GM12874 (cell line): Measurements from ENCODE around the gene CRIM1.

Source experiments
- TF ChIP-seq, protein P1 (sequence below): IDR thresholded peaks from 2 replicates; pipeline ENCODE4 v1.5.1; 2011; ENCODE audit warnings: low read depth, mild to moderate bottlenecking, control low read depth, low read length, moderate library complexity; ENCODE audit not compliant: insufficient read depth

The CRIM1 gene

DNA sequence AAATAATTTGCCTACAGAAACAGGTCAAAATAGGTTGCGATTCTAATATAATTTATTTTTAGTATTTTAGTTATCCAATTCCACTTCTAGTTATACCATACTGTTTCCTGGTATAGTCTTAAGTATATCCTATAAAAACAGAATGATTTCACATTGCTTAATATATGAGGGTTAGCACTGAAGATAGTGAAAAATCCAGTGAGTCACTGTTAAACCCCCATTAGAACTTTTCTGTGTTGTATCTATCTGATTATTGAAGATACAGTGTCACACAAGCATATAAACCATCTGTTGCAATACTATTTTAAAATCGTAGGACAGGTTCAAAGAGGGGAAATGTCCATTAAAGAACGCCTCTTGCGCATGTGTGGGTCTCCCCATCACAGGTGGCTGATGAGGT is 132.4 kb downstream of the CRIM1 start:
- TF ChIP-seq, protein P1, sequence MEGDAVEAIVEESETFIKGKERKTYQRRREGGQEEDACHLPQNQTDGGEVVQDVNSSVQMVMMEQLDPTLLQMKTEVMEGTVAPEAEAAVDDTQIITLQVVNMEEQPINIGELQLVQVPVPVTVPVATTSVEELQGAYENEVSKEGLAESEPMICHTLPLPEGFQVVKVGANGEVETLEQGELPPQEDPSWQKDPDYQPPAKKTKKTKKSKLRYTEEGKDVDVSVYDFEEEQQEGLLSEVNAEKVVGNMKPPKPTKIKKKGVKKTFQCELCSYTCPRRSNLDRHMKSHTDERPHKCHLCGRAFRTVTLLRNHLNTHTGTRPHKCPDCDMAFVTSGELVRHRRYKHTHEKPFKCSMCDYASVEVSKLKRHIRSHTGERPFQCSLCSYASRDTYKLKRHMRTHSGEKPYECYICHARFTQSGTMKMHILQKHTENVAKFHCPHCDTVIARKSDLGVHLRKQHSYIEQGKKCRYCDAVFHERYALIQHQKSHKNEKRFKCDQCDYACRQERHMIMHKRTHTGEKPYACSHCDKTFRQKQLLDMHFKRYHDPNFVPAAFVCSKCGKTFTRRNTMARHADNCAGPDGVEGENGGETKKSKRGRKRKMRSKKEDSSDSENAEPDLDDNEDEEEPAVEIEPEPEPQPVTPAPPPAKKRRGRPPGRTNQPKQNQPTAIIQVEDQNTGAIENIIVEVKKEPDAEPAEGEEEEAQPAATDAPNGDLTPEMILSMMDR: no peak

DNA sequence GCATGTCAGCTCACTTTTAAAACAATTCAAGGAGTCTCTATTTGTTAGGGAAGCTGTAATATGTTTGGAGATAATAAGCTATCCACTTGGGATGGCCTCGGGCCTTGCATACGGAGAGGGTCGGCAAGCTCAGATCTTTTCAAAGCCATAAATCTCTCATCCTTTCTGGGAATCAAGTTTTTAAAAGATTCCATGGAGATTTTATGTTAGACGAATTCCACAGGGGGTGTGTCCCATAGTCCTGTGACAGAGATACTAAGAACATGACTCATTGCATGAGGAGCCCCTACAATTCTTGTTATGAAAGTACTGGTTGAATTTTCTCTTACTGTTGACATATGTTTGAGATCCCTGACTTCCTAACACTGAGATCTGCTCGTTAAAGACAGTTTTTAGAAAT is 133.7 kb downstream of the CRIM1 start:
- TF ChIP-seq, protein P1: no peak

DNA sequence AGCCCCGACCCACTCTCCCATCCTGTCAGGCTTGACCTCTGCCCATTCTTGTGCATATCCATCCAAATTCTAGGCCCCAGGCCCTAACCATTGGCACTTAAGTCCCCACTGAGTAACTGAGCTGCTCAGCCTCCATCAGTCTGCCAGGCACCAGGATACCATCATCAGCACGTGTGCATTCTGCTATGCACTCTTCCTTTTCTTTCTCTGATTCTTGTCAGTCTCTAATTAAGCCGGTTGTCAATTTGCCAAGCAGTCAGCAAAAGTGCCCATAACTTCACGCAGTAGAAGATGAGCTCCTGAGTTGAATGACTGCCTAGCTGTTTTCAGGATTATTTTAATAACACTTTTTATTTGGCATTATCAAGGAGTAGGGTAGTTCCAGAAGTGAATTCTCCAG is 135.2 kb downstream of the CRIM1 start:
- TF ChIP-seq, protein P1: no peak

DNA sequence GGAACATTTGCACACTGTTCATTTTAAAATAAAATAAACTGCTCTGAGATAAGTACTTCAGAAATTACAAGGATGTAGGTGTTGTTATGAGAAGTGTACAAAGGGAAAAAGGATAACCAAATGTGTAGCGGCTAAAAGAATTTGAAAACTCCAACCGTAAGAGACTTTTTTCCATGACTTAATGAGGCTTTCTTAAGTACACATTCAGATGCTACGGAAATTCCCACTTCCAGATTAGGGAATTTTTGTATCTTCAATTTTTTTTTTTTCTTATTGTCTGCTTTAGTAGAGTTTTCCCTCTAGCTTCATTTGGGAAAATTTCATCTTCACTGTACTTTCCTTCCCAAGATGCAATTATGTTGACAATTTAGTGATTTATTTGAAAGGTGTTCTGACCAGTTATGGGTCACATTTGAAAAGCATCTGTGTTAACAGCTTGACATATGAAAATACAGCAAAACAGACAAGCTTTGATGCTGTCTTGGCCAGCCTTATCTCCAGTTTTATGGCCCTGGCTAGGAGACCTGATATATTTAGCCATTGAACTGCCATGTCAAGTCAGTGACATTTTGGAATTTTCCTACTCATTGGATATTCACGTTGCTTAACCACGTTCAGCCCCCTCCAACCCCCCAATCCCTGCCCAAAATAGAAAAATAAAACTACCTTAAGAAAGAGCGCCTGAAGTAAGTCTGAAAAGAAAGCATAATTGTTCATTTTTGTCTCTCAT is 136.8 kb downstream of the CRIM1 start:
- TF ChIP-seq, protein P1: no peak

DNA sequence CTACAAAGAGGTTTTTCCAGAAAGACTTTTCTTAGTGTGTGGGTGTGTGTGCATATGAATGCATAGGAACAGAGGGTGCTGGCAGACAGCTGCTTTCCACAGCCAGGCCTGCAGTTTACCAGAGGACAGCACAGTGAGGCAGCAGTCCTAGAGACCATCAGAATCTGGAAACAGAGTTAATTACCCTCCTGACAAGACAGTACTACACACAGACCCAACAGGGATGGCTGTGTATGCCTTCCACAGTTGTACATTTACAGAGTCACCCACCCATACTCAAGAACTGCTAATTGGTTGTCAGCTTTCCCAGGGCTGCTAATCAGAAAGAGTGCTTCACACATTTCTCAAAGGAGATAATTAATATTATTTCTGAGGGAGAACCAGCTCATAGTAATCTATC is 137.7 kb downstream of the CRIM1 start:
- TF ChIP-seq, protein P1: no peak

DNA sequence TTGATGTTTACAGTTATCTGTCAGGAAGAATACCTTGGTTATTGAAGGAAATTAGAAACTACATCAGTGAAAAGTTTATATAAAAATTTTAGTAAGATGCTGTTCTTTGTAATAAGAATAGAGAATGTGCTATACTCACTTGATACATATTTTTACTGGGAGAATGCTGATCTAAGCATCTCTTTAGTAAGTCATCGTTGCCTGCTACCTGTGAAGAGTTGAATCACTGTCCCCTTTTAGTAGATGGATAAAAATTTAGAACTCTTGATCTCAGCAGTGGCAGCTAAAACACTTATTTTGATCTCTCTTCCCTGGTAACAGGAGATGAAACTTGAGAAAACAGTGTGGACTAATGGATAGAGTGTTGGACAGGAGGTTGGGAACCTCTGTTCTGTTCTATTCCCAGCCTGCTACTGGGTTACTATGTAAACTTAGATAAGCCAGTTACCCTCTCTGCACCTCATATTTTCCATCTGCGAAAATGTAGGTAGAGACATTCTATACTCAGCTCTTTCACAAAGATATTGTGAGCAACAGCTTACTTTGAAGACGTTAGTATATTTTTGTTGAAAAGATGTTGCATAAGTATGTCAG is 142.1 kb downstream of the CRIM1 start:
- TF ChIP-seq, protein P1: no peak

DNA sequence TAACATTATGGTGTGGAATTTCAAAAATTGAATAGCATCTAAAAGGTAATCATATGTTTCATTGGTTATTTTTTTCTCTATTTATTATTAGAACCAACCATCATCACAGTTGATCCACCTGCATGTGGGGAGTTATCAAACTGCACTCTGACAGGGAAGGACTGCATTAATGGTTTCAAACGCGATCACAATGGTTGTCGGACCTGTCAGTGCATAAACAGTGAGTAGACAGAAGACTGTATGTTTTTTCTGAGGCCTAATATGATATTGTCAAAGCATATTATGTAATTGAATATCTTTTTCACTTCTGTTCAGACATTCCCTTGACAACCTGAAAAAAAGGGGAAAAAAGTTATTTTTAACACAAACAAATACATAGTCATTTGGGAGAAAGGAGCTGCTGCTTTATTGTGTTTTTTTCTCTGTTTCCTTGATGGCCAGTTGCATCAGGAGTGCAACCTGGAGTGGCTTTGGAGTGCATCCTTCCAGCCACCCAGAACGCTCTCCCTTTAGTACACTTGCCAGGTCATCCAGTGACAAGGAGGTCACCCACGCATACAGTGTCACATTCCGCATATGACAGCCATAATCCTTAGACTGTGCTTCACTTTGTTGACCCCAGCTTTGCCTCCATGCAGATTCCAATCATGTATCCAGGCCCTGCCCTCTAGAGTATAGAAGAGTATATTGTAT is 143.7 kb downstream of the CRIM1 start:
- TF ChIP-seq, protein P1: no peak
